Gastrocnemius medialis (tissue), 4 donors: ENCODE results near the gene TAF11L12. TPM values are rescaled to one million over a fixed set of nuclear protein-coding genes. Genes with fewer than 3 reads are reported as not detected.
"Not testable (repeated sequence)": the region's sequence is repeated elsewhere in the genome, so short reads cannot be mapped to it uniquely, and the experiment has no call there.

ENCODE experiments used
- ATAC-seq, 2 donors: fragments of 150-250 bp; one replicate each; pipeline ENCODE4 v1.9.1; 2016
- DNase-seq, 2 donors: peaks; one replicate each; pipeline ENCODE4 v3.0.0-alpha.2; 2019
- H3K27ac ChIP-seq, 4 donors: fragments of 200-600 bp; sonication (generic); 1 replicate in 1 of 4; 2 replicates in 3 of 4; pipeline ENCODE4 v1.5.1; 2016 to 2018; ENCODE audit warnings: mild to moderate bottlenecking in 2 of 4, moderate library complexity in 1 of 4
- H3K27me3 ChIP-seq, 3 donors: fragments of 200-600 bp; sonication (generic) in 2 of 3; 1 replicate in 1 of 3; 2 replicates in 2 of 3; pipeline versions ENCODE4 v1.5.1 to v1.6.0; 2016 to 2019; ENCODE audit warnings: mild to moderate bottlenecking in 1 of 3, moderate library complexity in 1 of 3
- H3K36me3 ChIP-seq, 2 donors: fragments of 200-600 bp; sonication (generic) in 1 of 2; one replicate each; pipeline ENCODE4 v1.5.1; 2017 to 2018
- H3K4me1 ChIP-seq, 2 donors: fragments of 200-600 bp; sonication (generic) in 1 of 2; one replicate each; pipeline ENCODE4 v1.5.1; 2016 to 2017; ENCODE audit warnings: mild to moderate bottlenecking in 2 of 2
- H3K4me3 ChIP-seq, 4 donors: fragments of 200-600 bp; sonication (generic) in 3 of 4; 1 replicate in 1 of 4; 2 replicates in 3 of 4; pipeline ENCODE4 v1.5.1; 2016 to 2019; ENCODE audit warnings: mild to moderate bottlenecking in 2 of 4
- H3K9me3 ChIP-seq, 3 donors: fragments of 200-600 bp; sonication (generic) in 2 of 3; 1 replicate in 1 of 3; 2 replicates in 2 of 3; pipeline ENCODE4 v1.5.1; 2016 to 2019
- POLR2A ChIP-seq, 2 donors: fragments of 450-650 bp; IDR thresholded peaks; one replicate each; pipeline ENCODE4 v1.6.1; 2017; ENCODE audit warnings: antibody characterized with exemption in 2 of 2, mild to moderate bottlenecking in 2 of 2, moderate library complexity in 2 of 2
- in situ Hi-C, 4 donors: fragments of 200-750 bp; cut with MboI; loops; one replicate each; pipeline versions ENCODE4 v1.15.0 to v1.8.0; 2017; ENCODE audit warnings: low sequenced_read_pairs in 4 of 4
- intact Hi-C: fragments of 100-400 bp; cut with DNase I; formaldehyde crosslinking; loops from one replicate; pipeline ENCODE4 v1.15.1; 2023; ENCODE audit warnings: low total_unique reads
- total RNA-seq, 4 donors: library from RNA; depleted of rRNA; stranded (reverse); fragments of >200 nt; gene quantifications; one replicate each; pipeline versions ENCODE4 v1.1.0 to v1.2.3, GENCODE V29; 2016
- TF ChIP-seq, protein P1 (sequence below), 5 experiments: fragments of 450-650 bp in 3 of 5; fragments of 200-600 bp in 2 of 5; sonication (generic) in 2 of 5; IDR thresholded peaks in 4 of 5; conservative IDR thresholded peaks in 1 of 5; 1 replicate in 4 of 5; 2 replicates in 1 of 5; pipeline ENCODE4 v1.5.1; 2016 to 2019; ENCODE audit warnings: antibody characterized with exemption in 5 of 5, mild to moderate bottlenecking in 3 of 5, moderate library complexity in 3 of 5

TAF11L12 gene
- total RNA-seq, 4 donors from 2014 or later: not detected

DNA sequence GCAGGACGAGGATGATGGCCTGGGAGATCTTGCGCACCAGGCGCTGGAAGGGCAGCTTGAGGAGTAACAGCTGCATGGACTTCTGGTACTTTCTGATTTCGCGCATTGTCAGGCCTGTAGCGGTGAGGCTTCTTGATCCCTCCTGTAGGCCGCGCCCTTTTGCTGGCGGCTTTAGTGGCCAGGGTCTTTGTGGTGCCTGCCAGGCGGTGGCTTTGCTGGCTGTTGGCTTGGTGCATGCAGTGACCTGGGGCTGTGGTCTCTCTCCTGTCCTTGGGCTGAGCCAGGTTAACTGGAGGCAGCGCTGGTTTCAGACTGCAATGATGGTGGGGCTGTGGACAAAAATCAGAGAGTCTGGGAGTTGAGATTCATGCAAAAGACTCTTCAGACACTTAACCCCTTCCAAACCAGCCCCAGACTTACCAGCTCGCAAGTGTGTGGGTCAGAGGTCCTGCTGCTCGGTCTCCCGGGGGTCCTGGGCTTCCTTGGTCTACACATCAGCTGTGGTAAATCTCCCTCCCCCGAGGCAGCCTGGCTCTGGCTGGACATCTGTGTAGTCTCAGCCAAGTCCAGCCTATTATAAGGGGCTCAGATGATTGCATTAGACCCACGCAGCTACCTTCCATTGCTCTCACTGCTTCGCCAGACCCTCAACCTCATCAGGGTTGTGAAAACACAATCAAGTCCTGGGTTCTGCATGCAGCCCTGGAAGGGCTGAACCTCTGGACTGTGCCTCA, 4.8 kb downstream of the TAF11L12 start:
- H3K4me3 ChIP-seq: no peak overlapping the region
- TF ChIP-seq POLR2A (IDR thresholded peaks at IDR 0.05): no peak
- TF ChIP-seq, protein P1, sequence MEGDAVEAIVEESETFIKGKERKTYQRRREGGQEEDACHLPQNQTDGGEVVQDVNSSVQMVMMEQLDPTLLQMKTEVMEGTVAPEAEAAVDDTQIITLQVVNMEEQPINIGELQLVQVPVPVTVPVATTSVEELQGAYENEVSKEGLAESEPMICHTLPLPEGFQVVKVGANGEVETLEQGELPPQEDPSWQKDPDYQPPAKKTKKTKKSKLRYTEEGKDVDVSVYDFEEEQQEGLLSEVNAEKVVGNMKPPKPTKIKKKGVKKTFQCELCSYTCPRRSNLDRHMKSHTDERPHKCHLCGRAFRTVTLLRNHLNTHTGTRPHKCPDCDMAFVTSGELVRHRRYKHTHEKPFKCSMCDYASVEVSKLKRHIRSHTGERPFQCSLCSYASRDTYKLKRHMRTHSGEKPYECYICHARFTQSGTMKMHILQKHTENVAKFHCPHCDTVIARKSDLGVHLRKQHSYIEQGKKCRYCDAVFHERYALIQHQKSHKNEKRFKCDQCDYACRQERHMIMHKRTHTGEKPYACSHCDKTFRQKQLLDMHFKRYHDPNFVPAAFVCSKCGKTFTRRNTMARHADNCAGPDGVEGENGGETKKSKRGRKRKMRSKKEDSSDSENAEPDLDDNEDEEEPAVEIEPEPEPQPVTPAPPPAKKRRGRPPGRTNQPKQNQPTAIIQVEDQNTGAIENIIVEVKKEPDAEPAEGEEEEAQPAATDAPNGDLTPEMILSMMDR (IDR thresholded peaks at IDR 0.05 in 4 of 5, conservative IDR thresholded peaks at IDR 0.05 in 1 of 5): no peak
- ATAC-seq: no peak

GRCh38 chr5:17619354-17619753, 9.2 kb downstream of the TAF11L12 start:
- in situ Hi-C loops: no loop called here
- intact Hi-C loops: no loop called here
- no peak for ATAC-seq

More for the DNA sequence above, 4.8 kb downstream of the TAF11L12 start:
- in situ Hi-C loops: no loop called here
- Histone ChIP-seq H3K4me1 (no peaks in the 10 kb centered on the region), H3K27ac (no peak overlapping the region), H3K36me3 (no peaks in the 10 kb centered on the region), H3K9me3 (no peaks in the 10 kb centered on the region), H3K27me3 (no peaks in the 10 kb centered on the region)
- DNase-seq: no peak
- intact Hi-C loops: no loop called here

DNA sequence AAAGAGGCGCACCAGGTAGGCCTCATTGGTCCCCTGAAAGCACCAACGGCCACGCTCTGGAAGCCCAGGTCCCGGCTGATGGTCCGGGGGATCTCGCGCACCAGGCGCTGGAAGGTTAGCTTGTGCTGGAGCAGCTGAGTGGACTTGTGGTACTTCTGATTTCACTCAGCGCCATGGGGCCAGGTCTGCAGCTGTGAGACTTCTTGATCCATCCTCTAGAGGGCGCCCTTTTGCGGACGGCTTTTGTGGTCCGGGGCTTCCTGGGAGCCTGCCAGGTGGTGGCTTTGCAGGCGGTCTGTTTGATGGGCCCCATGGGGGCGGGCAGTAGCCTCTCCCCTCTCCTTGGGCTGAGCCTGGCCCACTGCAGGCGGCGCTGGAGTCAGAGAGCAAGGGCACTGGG, 10.4 kb downstream of the TAF11L12 start:
- TF ChIP-seq POLR2A (IDR thresholded peaks at IDR 0.05): no peak
- TF ChIP-seq, protein P1 (IDR thresholded peaks at IDR 0.05 in 4 of 5, conservative IDR thresholded peaks at IDR 0.05 in 1 of 5): no peak
- intact Hi-C loops: no loop called here
- no peak overlapping the region for H3K27ac ChIP-seq
- no peaks in the 10 kb centered on the region for H3K4me1 ChIP-seq
- no peak overlapping the region for H3K4me3 ChIP-seq
- ATAC-seq (no peak), DNase-seq (no peak)
- no peaks in the 10 kb centered on the region for H3K36me3 ChIP-seq
- in situ Hi-C loops: no loop called here
- H3K9me3 ChIP-seq: no peaks in the 10 kb centered on the region
- no peaks in the 10 kb centered on the region for H3K27me3 ChIP-seq

More at GRCh38 chr5:17619354-17619753, 9.2 kb downstream of the TAF11L12 start:
- TF ChIP-seq, protein P1 (IDR thresholded peaks at IDR 0.05 in 4 of 5, conservative IDR thresholded peaks at IDR 0.05 in 1 of 5): no peak
- no peak for TF ChIP-seq POLR2A (IDR thresholded peaks at IDR 0.05)
- Histone ChIP-seq H3K9me3 (no peaks in the 10 kb centered on the region), H3K4me3 (no peak overlapping the region), H3K27me3 (no peaks in the 10 kb centered on the region), H3K4me1 (no peaks in the 10 kb centered on the region), H3K36me3 (no peaks in the 10 kb centered on the region), H3K27ac (no peak overlapping the region)
- DNase-seq: no peak

DNA sequence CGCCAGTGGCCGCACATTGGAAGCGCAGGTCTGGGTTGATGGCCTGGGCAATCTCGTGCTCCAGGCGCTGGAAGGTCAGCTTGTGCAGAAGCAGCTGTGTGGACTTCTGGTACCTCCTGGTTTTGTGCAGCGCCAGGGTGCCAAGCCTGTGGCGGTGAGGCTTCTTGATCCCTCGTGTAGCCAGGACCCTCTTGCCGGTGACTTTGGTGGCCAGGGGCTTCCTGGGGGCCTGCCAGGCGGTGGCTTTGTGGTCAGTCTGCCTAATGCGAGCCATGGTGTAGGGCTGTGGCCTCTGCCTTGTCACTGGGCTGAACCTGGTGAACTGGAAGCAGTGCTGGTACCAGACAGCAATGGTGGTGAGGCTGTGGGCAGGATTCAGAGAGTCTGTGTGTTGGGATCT, 15.5 kb downstream of the TAF11L12 start:
- Histone ChIP-seq H3K36me3 (no peaks in the 10 kb centered on the region), H3K9me3 (no peaks in the 10 kb centered on the region), H3K4me3 (no peak overlapping the region), H3K27ac (no peak overlapping the region), H3K4me1 (no peaks in the 10 kb centered on the region), H3K27me3 (no peaks in the 10 kb centered on the region)
- ATAC-seq (no peak), DNase-seq (no peak)
- intact Hi-C loops (no loop called here), in situ Hi-C loops (no loop called here)
- no peak for TF ChIP-seq POLR2A (IDR thresholded peaks at IDR 0.05)
- TF ChIP-seq, protein P1 (IDR thresholded peaks at IDR 0.05 in 4 of 5, conservative IDR thresholded peaks at IDR 0.05 in 1 of 5): no peak

GRCh38 chr5:17631788-17632187, 21.6 kb downstream of the TAF11L12 start, which contains the start of gene TAF11L13:
TSS of gene TAF11L13 (plus strand) at chr5:17632088.
- DNase-seq, H3K4me3 ChIP-seq, intact Hi-C loops, H3K36me3 ChIP-seq, in situ Hi-C loops, H3K27me3 ChIP-seq, H3K9me3 ChIP-seq, H3K27ac ChIP-seq, H3K4me1 ChIP-seq, ATAC-seq: not testable (repeated sequence)
